HEK293 (cell line): Measurements from ENCODE around the gene PRPF18.

Experiments
- CTCF ChIA-PET: fragments of 350-600 bp; formaldehyde crosslinking; extraction: SDS; loops from one replicate; lab custom pipeline; 2021; ENCODE audit warnings: antibody characterized with exemption; lab: Yijun Ruan, JAX
- POLR2A ChIA-PET: fragments of 300-600 bp; formaldehyde crosslinking; extraction: SDS; loops from one replicate; lab custom pipeline; 2020; ENCODE audit warnings: antibody characterized with exemption, inconsistent platforms; lab: Yijun Ruan, JAX
- H3K27ac ChIP-seq: fragments of 200-500 bp; sonication (Bioruptor generic); 2 replicates; pipeline ENCODE4 v1.5.1; 2014; ENCODE audit warnings: low read depth, low read length, control low read depth, inconsistent platforms; ENCODE audit errors: extremely low read depth
- H3K36me3 ChIP-seq, 2 experiments: fragments of 200-500 bp in 1 of 2; sonication (Bioruptor generic) in 1 of 2; 1 replicate in 1 of 2; 2 replicates in 1 of 2; pipeline ENCODE4 v1.5.1; 2014 to 2017; ENCODE audit warnings: inconsistent platforms in 2 of 2, low read length in 2 of 2; ENCODE audit not compliant: control insufficient read depth in 2 of 2, insufficient read depth in 1 of 2
- H3K4me1 ChIP-seq: fragments of 200-500 bp; sonication (Bioruptor generic); 2 replicates; pipeline ENCODE4 v1.5.1; 2014; ENCODE audit warnings: mild to moderate bottlenecking, low read length, inconsistent platforms; ENCODE audit not compliant: control insufficient read depth, insufficient read depth
- H3K4me3 ChIP-seq: 2 replicates; pipeline ENCODE4 v1.5.1; 2011; ENCODE audit warnings: low read depth, mild to moderate bottlenecking, control low read depth, low read length, moderate library complexity
- H3K9me3 ChIP-seq: fragments of 200-500 bp; sonication (Bioruptor generic); 2 replicates; pipeline ENCODE4 v1.5.1; 2014; ENCODE audit warnings: low read depth, low read length, inconsistent platforms; ENCODE audit not compliant: control insufficient read depth, insufficient read depth
- GLI2 ChIP-seq: fragments of 450-650 bp; formaldehyde crosslinking; IDR thresholded peaks from 2 replicates; pipeline ENCODE4; 2017; ENCODE audit warnings: missing biosample characterization, missing genetic modification characterization, low read depth, borderline replicate concordance
- HOXA7 ChIP-seq: sonication (generic); formaldehyde crosslinking; IDR thresholded peaks from 2 replicates; pipeline ENCODE4 v1.8.1; 2022; ENCODE audit warnings: missing genetic modification reagents, borderline replicate concordance
- IKZF3 ChIP-seq: fragments of 450-650 bp; IDR thresholded peaks from 2 replicates; pipeline ENCODE4 v1.5.0; 2018; ENCODE audit warnings: missing biosample characterization, mild to moderate bottlenecking, missing genetic modification characterization, moderate library complexity
- INSM2 ChIP-seq: fragments of 450-650 bp; formaldehyde crosslinking; IDR thresholded peaks from 2 replicates; pipeline ENCODE4 v1.5.1; 2016; ENCODE audit warnings: missing biosample characterization, missing genetic modification characterization
- SP2 ChIP-seq: fragments of 450-650 bp; formaldehyde crosslinking; IDR thresholded peaks from 2 replicates; pipeline ENCODE4 v1.5.1; 2016; ENCODE audit warnings: missing biosample characterization, missing genetic modification characterization
- TCF7L2 ChIP-seq: IDR thresholded peaks from 2 replicates; pipeline ENCODE4 v1.6.1; 2011; ENCODE audit warnings: low read depth, mild to moderate bottlenecking, inconsistent platforms, low read length, moderate library complexity, borderline replicate concordance
- ZBTB11 ChIP-seq: fragments of 450-650 bp; formaldehyde crosslinking; conservative IDR thresholded peaks from 2 replicates; pipeline ENCODE4 v1.5.1; 2016; ENCODE audit warnings: low read depth, missing biosample characterization, missing genetic modification characterization
- ZBTB49 ChIP-seq: fragments of 450-650 bp; formaldehyde crosslinking; IDR thresholded peaks from 2 replicates; pipeline ENCODE4 v1.5.1; 2016; ENCODE audit warnings: missing biosample characterization, missing genetic modification characterization, low read depth
- ZEB2 ChIP-seq: fragments of 450-650 bp; formaldehyde crosslinking; IDR thresholded peaks from 2 replicates; pipeline ENCODE4 v1.5.1; 2016; ENCODE audit warnings: missing biosample characterization, missing genetic modification characterization
- ZIC2 ChIP-seq: fragments of 450-650 bp; formaldehyde crosslinking; IDR thresholded peaks from 2 replicates; pipeline ENCODE4 v1.5.1; 2016; ENCODE audit warnings: missing biosample characterization, missing genetic modification characterization
- ZNF132 ChIP-seq: fragments of 450-650 bp; formaldehyde crosslinking; IDR thresholded peaks from 2 replicates; pipeline ENCODE4 v1.5.1; 2017; ENCODE audit warnings: missing biosample characterization, missing genetic modification characterization, borderline replicate concordance
- ZNF148 ChIP-seq: fragments of 450-650 bp; formaldehyde crosslinking; IDR thresholded peaks from 2 replicates; pipeline ENCODE4 v1.5.0; 2017; ENCODE audit warnings: missing biosample characterization, missing genetic modification characterization, borderline replicate concordance
- ZNF19 ChIP-seq: fragments of 450-650 bp; formaldehyde crosslinking; IDR thresholded peaks from 2 replicates; pipeline ENCODE4; 2016; ENCODE audit warnings: missing biosample characterization, missing genetic modification characterization, low read depth
- ZNF341 ChIP-seq: fragments of 450-650 bp; formaldehyde crosslinking; IDR thresholded peaks from 2 replicates; pipeline ENCODE4; 2016; ENCODE audit warnings: low read depth, missing biosample characterization, missing genetic modification characterization
- ZNF449 ChIP-seq: fragments of 450-650 bp; formaldehyde crosslinking; IDR thresholded peaks from 2 replicates; pipeline ENCODE4 v1.5.1; 2017; ENCODE audit warnings: missing biosample characterization, mild to moderate bottlenecking, missing genetic modification characterization, moderate library complexity
- ZNF843 ChIP-seq: fragments of 450-650 bp; formaldehyde crosslinking; IDR thresholded peaks from 2 replicates; pipeline ENCODE4 v1.5.1; 2016; ENCODE audit warnings: missing biosample characterization, missing genetic modification characterization

PRPF18 gene

GRCh38 chr10:13560597-13560996 is 26.2 kb upstream of the PRPF18 start (continued):
- TF ChIP-seq ZBTB11 (tag by site-specific recombination), result no peak
- TF ChIP-seq ZIC2 (tag by site-specific recombination), result peak; percentile 64
- TF ChIP-seq ZEB2 (tag by site-specific recombination), result peak; percentile 55; the same call in 1 of the 2 replicates
- no peak for TF ChIP-seq INSM2 (tag by site-specific recombination)
- no peak for TF ChIP-seq ZNF341 (tag by site-specific recombination)
- TF ChIP-seq TCF7L2, result no peak
- TF ChIP-seq, all 188 proteins: peak for 14

- ChIA-PET POLR2A (no interaction called here), CTCF (interaction anchor here (0.6 kb wide), 2 partner anchors 13 to 27 kb away, joined by 3 read pairs; no protein-coding TSS in a partner anchor)
- Histone ChIP-seq H3K9me3 (no peaks in the 10 kb centered on the region), H3K4me1 (no peaks in the 10 kb centered on the region), H3K36me3 (no peaks in the 10 kb centered on the region), H3K4me3 (no peak overlapping the region), H3K27ac (no peak overlapping the region)
- TF ChIP-seq SP2 (no peak), GLI2 (no peak), ZNF19 (tag by site-specific recombination) (no peak), ZNF449 (tag by site-specific recombination) (no peak), ZNF132 (tag by site-specific recombination) (no peak), IKZF3 (tag by site-specific recombination) (no peak), ZNF148 (no peak), ZNF843 (tag by site-specific recombination) (no peak), HOXA7 (CRISPR knock-in tag) (no peak), ZBTB49 (no peak)
These were observed 23.0 kb upstream of the PRPF18 start for GRCh38 chr10:13563481-13564445.
